ENCODE measurements around the gene GNG7. TPM values are rescaled to one million over a fixed set of nuclear protein-coding genes. Genes with fewer than 3 reads are reported as not detected.

The GNG7 gene
- total and polyA plus RNA-seq, 10 of the 15 experiments (the other 5 are each of a cell fraction or from before 2014, with no cell fraction given): 1.9 to 13.6 (median 6.5) TPM

GRCh38 chr19:2503521-2504109 lies 198.9 kb downstream of the GNG7 start:
- Histone ChIP-seq H2AFZ (ENCODE audit: control insufficient read depth, low read depth, low read length) (no peak overlapping the region), H3K27me3 (replicated peaks in 1 of 2; ENCODE audit: control insufficient read depth in 2 of 2, insufficient read depth in 2 of 2, low read length in 1 of 2) (no peaks in the 10 kb centered on the region; a peak in 1 of 4 replicates), H3K4me1 (ENCODE audit: control insufficient read depth, insufficient read depth, low read length) (peaks cover 8% of the 10 kb centered on the region), H3K27ac (ENCODE audit: control insufficient read depth, insufficient read depth) (no peak overlapping the region), H3K9me3 (replicated peaks; ENCODE audit: control insufficient read depth, insufficient read depth, low read length) (no peaks in the 10 kb centered on the region), H3K79me2 (ENCODE audit: control insufficient read depth, insufficient read depth, low read length) (no peaks in the 10 kb centered on the region), H3K4me2 (ENCODE audit: control insufficient read depth, insufficient read depth) (no peak overlapping the region), H4K20me1 (ENCODE audit: control insufficient read depth, insufficient read depth) (no peaks in the 10 kb centered on the region), H3K4me3 (no peak overlapping the region), H3K36me3 (ENCODE audit: control insufficient read depth in 2 of 2, insufficient read depth in 2 of 2, low read length in 1 of 2) (no peaks in the 10 kb centered on the region), H3K9ac (ENCODE audit: control insufficient read depth, insufficient read depth, low read length) (no peak overlapping the region)
- peak; percentile 77 for ATAC-seq
- RAD21 ChIA-PET (ENCODE audit: unreplicated experiment): interaction anchor here (0.7 to 1.1 kb wide), 2 partner anchors 26 to 49 kb away, joined by 4 to 5 read pairs; no protein-coding TSS in a partner anchor
- TF ChIP-seq PAX8 (IDR thresholded peaks at IDR 0.05): no peak
- TF ChIP-seq BHLHE40 (IDR thresholded peaks at IDR 0.05; ENCODE audit: borderline replicate concordance in 1 of 2, low read depth in 2 of 2, low read length in 1 of 2): peak in 1 of 2 experiments; percentile 43; a peak in 1 of 4 replicates
- TF ChIP-seq IRF4 (IDR thresholded peaks at IDR 0.05; ENCODE audit: low read depth, low read length): no peak
- TF ChIP-seq CHD1 (IDR thresholded peaks at IDR 0.05; ENCODE audit: low read depth, low read length): no peak
- TF ChIP-seq ETV6 (conservative IDR thresholded peaks at IDR 0.05 in 1 of 2, IDR thresholded peaks at IDR 0.05 in 1 of 2; ENCODE audit: borderline replicate concordance in 1 of 2, low read depth in 1 of 2): no peak
- TF ChIP-seq IRF5 (IDR thresholded peaks at IDR 0.05; ENCODE audit: borderline replicate concordance): no peak
- TF ChIP-seq PKNOX1 (IDR thresholded peaks at IDR 0.05): peak; percentile 45; the same call in 1 of the 2 replicates
- TF ChIP-seq ZNF207 (IDR thresholded peaks at IDR 0.05; ENCODE audit: borderline replicate concordance): no peak
- POLR2A ChIA-PET: interaction anchor here (0.6 to 1.5 kb wide), 4 partner anchors 27 to 49 kb away, joined by 3 to 9 read pairs (median 4); partner anchors contain the start of genes GADD45B and LMNB2
- intact Hi-C loops (cut with micrococcal nuclease; ENCODE audit: unreplicated experiment) (no loop called here), in situ Hi-C loops (cut with MboI) (no loop called here)
- BruUV-seq (replicated peaks): no TSS peak
- WGBS (ENCODE audit: insufficient coverage, insufficient replicate concordance, low lambda C conversion rate, missing lambda C conversion rate): 6% methylated on average over 21 of the region's 21 CpGs
- CTCF ChIA-PET: no interaction called here
- no peak for DNase-seq (ENCODE audit: low read depth, low spot score)
- SMC1A ChIA-PET (ENCODE audit: uncharacterized antibody, unreplicated experiment): interaction anchor here (0.7 to 1.2 kb wide), 2 partner anchors 24 to 58 kb away, joined by 3 to 4 read pairs; no protein-coding TSS in a partner anchor
- no peak for FAIRE-seq

Measured in GM12878 (cell line).